Measurements from ENCODE around the gene RNF186.

The RNF186 gene

GRCh38 chr1:19814681-19815503 is at the start of gene RNF186:
TSS of gene RNF186 (minus strand) at chr1:19815283. CDS start at chr1:19815101, 182 bp downstream.
- peak; percentile 59 for DNase-seq (ENCODE audit: low read depth)
- H3K4me3 ChIP-seq (ENCODE audit: low read depth, low read length) = no peak within 1 kb of the TSS
- TF ChIP-seq CTCF (IDR thresholded peaks at IDR 0.05; ENCODE audit: control insufficient read depth, extremely low read depth, insufficient read depth) = no peak

- TF ChIP-seq CTCF (IDR thresholded peaks at IDR 0.05; ENCODE audit: control insufficient read depth, extremely low read depth, insufficient read depth) = no peak
Measured at GRCh38 chr1:19864570-19865160, 49.6 kb upstream of the RNF186 start.

GRCh38 chr1:19862944-19863343 is 47.9 kb upstream of the RNF186 start:
- no peak for DNase-seq (ENCODE audit: low read depth)
- no peak overlapping the region for H3K4me3 ChIP-seq (ENCODE audit: low read depth, low read length)
- TF ChIP-seq CTCF (IDR thresholded peaks at IDR 0.05; ENCODE audit: control insufficient read depth, extremely low read depth, insufficient read depth) = no peak

More at GRCh38 chr1:19864570-19865160, 49.6 kb upstream of the RNF186 start:
- no peak overlapping the region for H3K4me3 ChIP-seq (ENCODE audit: low read depth, low read length)
- DNase-seq (ENCODE audit: low read depth) = no peak

- TF ChIP-seq CTCF (IDR thresholded peaks at IDR 0.05; ENCODE audit: control insufficient read depth, extremely low read depth, insufficient read depth) = no peak
- no peak for DNase-seq (ENCODE audit: low read depth)
Measured at GRCh38 chr1:19861842-19862530, 46.9 kb upstream of the RNF186 start.

GRCh38 chr1:19861034-19861433 is 46.0 kb upstream of the RNF186 start:
- DNase-seq (ENCODE audit: low read depth) = no peak
- no peak overlapping the region for H3K4me3 ChIP-seq (ENCODE audit: low read depth, low read length)
- TF ChIP-seq CTCF (IDR thresholded peaks at IDR 0.05; ENCODE audit: control insufficient read depth, extremely low read depth, insufficient read depth) = no peak

More at GRCh38 chr1:19861842-19862530, 46.9 kb upstream of the RNF186 start:
- H3K4me3 ChIP-seq (ENCODE audit: low read depth, low read length) = no peak overlapping the region

GRCh38 chr1:19860418-19860817 is 45.3 kb upstream of the RNF186 start:
- TF ChIP-seq CTCF (IDR thresholded peaks at IDR 0.05; ENCODE audit: control insufficient read depth, extremely low read depth, insufficient read depth) = no peak
- DNase-seq (ENCODE audit: low read depth) = no peak
- no peak overlapping the region for H3K4me3 ChIP-seq (ENCODE audit: low read depth, low read length)

Measured in LNCaP clone FGC (cell line).